K562 (cell line): ENCODE data around the gene MEA1. TPM values are rescaled to one million over a fixed set of nuclear protein-coding genes. Genes with fewer than 3 reads are reported as not detected.

Experiments
- ATAC-seq: fragments of 200-7000 bp; cut with Tn5 transposase; 3 replicates; pipeline ENCODE4 v1.9.1; 2020; ENCODE audit warnings: moderate library complexity
- BruUV-seq: library from RNA; stranded (reverse); fragments of 400-500 nt; replicated peaks from 2 replicates; lab custom pipeline; 2021; lab: Mats Ljungman, UMichigan
- CTCF ChIA-PET: fragments of 300-600 bp; formaldehyde crosslinking; extraction: SDS; loops from one replicate; lab custom pipeline; 2021; ENCODE audit warnings: low intra/inter-chr PET ratio; lab: Yijun Ruan, JAX
- POLR2A ChIA-PET: fragments of 300-600, 350-650 bp; sonication (Branson Sonifier 250); formaldehyde crosslinking; extraction: SDS; loops from one replicate; lab custom pipeline; 2021; ENCODE audit warnings: antibody characterized with exemption, inconsistent platforms; lab: Yijun Ruan, JAX
- DNase-seq, 4 experiments: peaks; one replicate each; pipeline versions ENCODE4 v3.0.0 to v3.0.0-alpha.2; 2011 to 2018; ENCODE audit warnings: low spot score in 3 of 4, mixed read lengths in 3 of 4; ENCODE audit errors: extremely low read depth in 1 of 4
- FAIRE-seq: peaks from 2 replicates; lab custom pipeline; 2011; peaks lifted over from hg19 to GRCh38; lab: Jason Lieb, UNC
- H2AFZ ChIP-seq: 2 replicates; pipeline ENCODE4 v1.6.0; 2011; ENCODE audit warnings: low read depth, low read length, control low read depth, inconsistent platforms
- H3K27ac ChIP-seq: fragments of 200-600 bp; 3 replicates; pipeline ENCODE4 v1.8.0; 2011; ENCODE audit warnings: low read depth, mild to moderate bottlenecking, control low read depth, inconsistent platforms, low read length, moderate library complexity, mixed read lengths; ENCODE audit errors: extremely low read depth
- H3K27me3 ChIP-seq, 2 experiments: fragments of 300-600 bp in 1 of 2; 2 replicates in 1 of 2; 3 replicates in 1 of 2; pipeline versions ENCODE4 v1.6.0 to v1.8.0; 2011; ENCODE audit warnings: inconsistent platforms in 2 of 2, low read length in 2 of 2, mild to moderate bottlenecking in 1 of 2, mixed read lengths in 1 of 2, moderate library complexity in 1 of 2; ENCODE audit not compliant: control insufficient read depth in 2 of 2, insufficient read depth in 2 of 2
- H3K36me3 ChIP-seq: fragments of 300-600 bp; 3 replicates; pipeline ENCODE4 v1.8.0; 2011; ENCODE audit warnings: mild to moderate bottlenecking, low read length, inconsistent platforms; ENCODE audit not compliant: control insufficient read depth, insufficient read depth
- H3K4me1 ChIP-seq, 2 experiments: fragments of 200-600 bp in 1 of 2; replicated peaks in 1 of 2; 2 replicates in 1 of 2; 3 replicates in 1 of 2; pipeline versions ENCODE4 v1.5.1 to v1.8.0; 2011; ENCODE audit warnings: inconsistent platforms in 2 of 2, low read length in 2 of 2, mild to moderate bottlenecking in 1 of 2, mixed read lengths in 1 of 2, moderate library complexity in 1 of 2; ENCODE audit not compliant: control insufficient read depth in 2 of 2, insufficient read depth in 2 of 2
- H3K4me2 ChIP-seq: 2 replicates; pipeline ENCODE4 v1.6.1; 2011; ENCODE audit warnings: low read length, control low read depth, inconsistent platforms, mixed read lengths; ENCODE audit not compliant: insufficient read depth
- H3K4me3 ChIP-seq: fragments of 200-600 bp; sonication (generic), shearing (Covaris generic); 2 replicates; pipeline ENCODE4 v1.5.1; 2016; ENCODE audit warnings: control low read depth, inconsistent platforms
- H3K79me2 ChIP-seq: fragments of 200-600 bp; 3 replicates; pipeline ENCODE4 v1.8.0; 2011; ENCODE audit warnings: low read length, inconsistent platforms; ENCODE audit not compliant: control insufficient read depth, insufficient read depth
- H3K9ac ChIP-seq, 2 experiments: 2 replicates each; pipeline versions ENCODE4 v1.6.0 to v1.6.1; 2011; ENCODE audit warnings: low read depth in 2 of 2, low read length in 2 of 2, control low read depth in 1 of 2, inconsistent platforms in 1 of 2, mild to moderate bottlenecking in 1 of 2, mixed read lengths in 1 of 2; ENCODE audit not compliant: insufficient read depth in 1 of 2
- H3K9me1 ChIP-seq: one replicate; pipeline ENCODE4 v1.6.0; 2011; ENCODE audit warnings: inconsistent platforms, mild to moderate bottlenecking, low read length, moderate library complexity; ENCODE audit not compliant: control insufficient read depth, insufficient read depth
- H3K9me3 ChIP-seq: replicated peaks from 2 replicates; pipeline ENCODE4 v1.5.1; 2011; ENCODE audit warnings: low read depth, low read length, inconsistent platforms; ENCODE audit not compliant: control insufficient read depth, insufficient read depth
- H4K20me1 ChIP-seq: replicated peaks from 2 replicates; pipeline ENCODE4 v1.6.1; 2011; ENCODE audit warnings: low read length, inconsistent platforms, mixed read lengths; ENCODE audit not compliant: control insufficient read depth, insufficient read depth
- RBM25 ChIP-seq: fragments of 200-400 bp; formaldehyde crosslinking; IDR thresholded peaks from 2 replicates; pipeline ENCODE4 v1.6.1; 2018; ENCODE audit warnings: low read length, low read depth, moderate library complexity; ENCODE audit not compliant: severe bottlenecking
- ZNF143 ChIP-seq: sonication (generic); formaldehyde crosslinking; IDR thresholded peaks from 2 replicates; pipeline ENCODE4 v1.9.0; 2022; ENCODE audit warnings: mild to moderate bottlenecking, missing genetic modification reagents
- ZNF644 ChIP-seq: fragments of 200-800 bp; sonication (Bioruptor generic); IDR thresholded peaks from 2 replicates; pipeline ENCODE4 v1.6.1; 2016; ENCODE audit warnings: low read depth, missing genetic modification characterization, missing compliant biosample characterization
- in situ Hi-C: fragments of 300-500 bp; cut with MboI; formaldehyde crosslinking; loops from 4 replicates; pipeline ENCODE4 v1.15.0; 2018; ENCODE audit warnings: inconsistent platforms, mixed read lengths
- intact Hi-C: fragments of 100-400 bp; cut with micrococcal nuclease; formaldehyde crosslinking; loops from 2 replicates; pipeline ENCODE4 v1.14.2; 2022
- polyA plus RNA-seq, 8 experiments: library from polyadenylated mRNA; depleted of rRNA in 4 of 8; stranded (reverse) in 5 of 8; unstranded in 3 of 8; fragments of >200 nt; fragmentation: Nextera tagmentation in 2 of 8; fragmentation: Illumina TruSeq in 1 of 8; extraction: Ambion mirVana in 2 of 8; extraction: Trizol in 1 of 8; gene quantifications; 2 replicates each; pipeline versions ENCODE4 v1.2.1 to v1.2.3, GENCODE V29; 2011 to 2014; ENCODE audit warnings: inconsistent platforms in 1 of 8, missing spikeins in 1 of 8
- total RNA-seq, 7 experiments: library from RNA; depleted of rRNA in 6 of 7; stranded (reverse); fragments of >200 nt in 6 of 7; fragmentation: Illumina TruSeq in 2 of 7; extraction: Trizol in 2 of 7; gene quantifications; 2 replicates each; pipeline versions ENCODE4 v1.2.1 to v1.2.3, GENCODE V29; 2011 to 2021; ENCODE audit warnings: low replicate concordance in 1 of 7
- TF ChIP-seq, protein P1 (sequence below), 3 experiments: IDR thresholded peaks in 2 of 3; conservative IDR thresholded peaks in 1 of 3; 2 replicates each; pipeline ENCODE4 v1.5.1; 2011 to 2012; ENCODE audit warnings: low read length in 3 of 3, mild to moderate bottlenecking in 3 of 3, control low read depth in 2 of 3, improper control_type of control experiment in 1 of 3, inconsistent platforms in 1 of 3, low read depth in 1 of 3, mixed read lengths in 1 of 3, moderate library complexity in 1 of 3; ENCODE audit not compliant: insufficient read depth in 2 of 3
- TF ChIP-seq, protein P2 (sequence below): fragments of 450-650 bp; IDR thresholded peaks from 2 replicates; pipeline ENCODE4 v1.6.1; 2017; ENCODE audit warnings: mild to moderate bottlenecking, moderate library complexity

Gene MEA1
- total and polyA plus RNA-seq, 9 of the 15 experiments (the other 6 are each of a cell fraction or from before 2014, with no cell fraction given) = 86.8 to 210 (median 152) TPM

DNA sequence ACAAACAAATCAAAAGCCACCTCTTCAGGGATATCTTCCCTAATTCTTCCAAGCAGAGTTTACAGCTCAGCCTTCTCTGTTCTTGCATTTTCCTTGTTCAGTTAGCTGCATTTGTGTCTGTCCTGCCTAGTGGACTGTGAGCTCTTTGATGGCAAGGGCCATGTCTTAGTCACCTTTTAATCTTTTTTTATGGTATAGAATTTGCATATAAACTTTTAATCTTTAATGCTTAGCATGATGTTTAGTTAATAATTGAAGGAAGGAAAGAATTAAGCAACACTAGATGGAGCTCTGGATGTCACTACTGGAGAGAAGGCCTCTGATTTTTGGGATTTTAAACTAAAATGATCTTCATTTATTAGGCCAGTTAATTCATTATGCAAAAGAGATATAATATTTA, 17.2 kb downstream of the MEA1 start:
- H3K4me3 ChIP-seq = no peak overlapping the region
- no peaks in the 10 kb centered on the region for H3K9me1 ChIP-seq
- no peaks in the 10 kb centered on the region for H3K27me3 ChIP-seq
- no peaks in the 10 kb centered on the region for H3K9me3 ChIP-seq
- BruUV-seq = no TSS peak
- in situ Hi-C loops = no loop called here
- CTCF ChIA-PET = no interaction called here
- no peak for DNase-seq
- H3K4me1 ChIP-seq = 0 out of 5 replicates have a peak, but pooled peaks cover 0 to 4% of the 10 kb centered on the region in 2 experiments
- no peak overlapping the region for H2AFZ ChIP-seq
- intact Hi-C loops = no loop called here
- H3K79me2 ChIP-seq = no peaks in the 10 kb centered on the region
- H3K4me2 ChIP-seq = no peak overlapping the region
- no peak for FAIRE-seq
- ATAC-seq = no peak
- H4K20me1 ChIP-seq = no peaks in the 10 kb centered on the region
- no peak overlapping the region for H3K9ac ChIP-seq
- POLR2A ChIA-PET = interaction anchor here (0.6 to 2.3 kb wide), 4 partner anchors 10 to 1249 kb away, joined by 3 to 10 read pairs (median 6); partner anchors contain the start of genes KLHDC3, MEA1 and PEX6
- H3K36me3 ChIP-seq = peaks cover 9% of the 10 kb centered on the region
- H3K27ac ChIP-seq = no peak overlapping the region
- TF ChIP-seq ZNF143 (CRISPR knock-in tag) (no peak), ZNF644 (tag) (no peak), RBM25 (no peak)
- TF ChIP-seq, protein P1, sequence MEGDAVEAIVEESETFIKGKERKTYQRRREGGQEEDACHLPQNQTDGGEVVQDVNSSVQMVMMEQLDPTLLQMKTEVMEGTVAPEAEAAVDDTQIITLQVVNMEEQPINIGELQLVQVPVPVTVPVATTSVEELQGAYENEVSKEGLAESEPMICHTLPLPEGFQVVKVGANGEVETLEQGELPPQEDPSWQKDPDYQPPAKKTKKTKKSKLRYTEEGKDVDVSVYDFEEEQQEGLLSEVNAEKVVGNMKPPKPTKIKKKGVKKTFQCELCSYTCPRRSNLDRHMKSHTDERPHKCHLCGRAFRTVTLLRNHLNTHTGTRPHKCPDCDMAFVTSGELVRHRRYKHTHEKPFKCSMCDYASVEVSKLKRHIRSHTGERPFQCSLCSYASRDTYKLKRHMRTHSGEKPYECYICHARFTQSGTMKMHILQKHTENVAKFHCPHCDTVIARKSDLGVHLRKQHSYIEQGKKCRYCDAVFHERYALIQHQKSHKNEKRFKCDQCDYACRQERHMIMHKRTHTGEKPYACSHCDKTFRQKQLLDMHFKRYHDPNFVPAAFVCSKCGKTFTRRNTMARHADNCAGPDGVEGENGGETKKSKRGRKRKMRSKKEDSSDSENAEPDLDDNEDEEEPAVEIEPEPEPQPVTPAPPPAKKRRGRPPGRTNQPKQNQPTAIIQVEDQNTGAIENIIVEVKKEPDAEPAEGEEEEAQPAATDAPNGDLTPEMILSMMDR (IDR thresholded peaks at IDR 0.05 in 2 of 3, conservative IDR thresholded peaks at IDR 0.05 in 1 of 3; ENCODE audit: insufficient read depth in 2 of 3, low read depth in 1 of 3, low read length in 3 of 3) = 0 out of 6 replicates have a peak, but pooled peaks of 1 of the 3 experiments have one; percentile 3
- TF ChIP-seq, protein P2, sequence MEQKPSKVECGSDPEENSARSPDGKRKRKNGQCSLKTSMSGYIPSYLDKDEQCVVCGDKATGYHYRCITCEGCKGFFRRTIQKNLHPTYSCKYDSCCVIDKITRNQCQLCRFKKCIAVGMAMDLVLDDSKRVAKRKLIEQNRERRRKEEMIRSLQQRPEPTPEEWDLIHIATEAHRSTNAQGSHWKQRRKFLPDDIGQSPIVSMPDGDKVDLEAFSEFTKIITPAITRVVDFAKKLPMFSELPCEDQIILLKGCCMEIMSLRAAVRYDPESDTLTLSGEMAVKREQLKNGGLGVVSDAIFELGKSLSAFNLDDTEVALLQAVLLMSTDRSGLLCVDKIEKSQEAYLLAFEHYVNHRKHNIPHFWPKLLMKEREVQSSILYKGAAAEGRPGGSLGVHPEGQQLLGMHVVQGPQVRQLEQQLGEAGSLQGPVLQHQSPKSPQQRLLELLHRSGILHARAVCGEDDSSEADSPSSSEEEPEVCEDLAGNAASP = no peak
